MG63 (cell line): ENCODE results near the gene MGAT4C. TPM values are rescaled to one million over a fixed set of nuclear protein-coding genes. Genes with fewer than 3 reads are reported as not detected.
"Not testable (repeated sequence)": the region's sequence is repeated elsewhere in the genome, so short reads cannot be mapped to it uniquely, and the experiment has no call there.

Experiments
- DNase-seq: peaks from one replicate; pipeline ENCODE4 v3.0.0-alpha.2; 2020
- H3K27me3 ChIP-seq: fragments of 250-450 bp; sonication (Bioruptor Pico); 2 replicates; pipeline ENCODE4 v1.5.1; 2020; ENCODE audit warnings: mild to moderate bottlenecking, moderate library complexity
- H3K36me3 ChIP-seq: fragments of 250-450 bp; sonication (Bioruptor Pico); 2 replicates; pipeline ENCODE4 v1.5.1; 2020; ENCODE audit warnings: mild to moderate bottlenecking, moderate library complexity
- H3K4me3 ChIP-seq: fragments of 250-450 bp; sonication (Bioruptor Pico); 2 replicates; pipeline ENCODE4 v1.5.1; 2020; ENCODE audit warnings: mild to moderate bottlenecking, moderate library complexity
- H3K9me3 ChIP-seq: fragments of 250-450 bp; sonication (Bioruptor Pico); 2 replicates; pipeline ENCODE4 v1.5.1; 2020; ENCODE audit warnings: mild to moderate bottlenecking, moderate library complexity
- total RNA-seq: library from RNA; depleted of rRNA; stranded (reverse); fragments of >200 nt; shearing (Covaris generic); gene quantifications from 2 replicates; pipeline ENCODE4 v1.2.3, GENCODE V29; 2014; ENCODE audit warnings: low replicate concordance

MGAT4C gene
- total RNA-seq, 1 experiment from 2014 or later, result not detected

GRCh38 chr12:86170051-86170450 is 86.1 kb downstream of the MGAT4C start:
- Histone ChIP-seq H3K36me3 (no peaks in the 10 kb centered on the region), H3K4me3 (no peak overlapping the region), H3K27me3 (no peaks in the 10 kb centered on the region), H3K9me3 (no peaks in the 10 kb centered on the region)
- no peak for DNase-seq

DNA sequence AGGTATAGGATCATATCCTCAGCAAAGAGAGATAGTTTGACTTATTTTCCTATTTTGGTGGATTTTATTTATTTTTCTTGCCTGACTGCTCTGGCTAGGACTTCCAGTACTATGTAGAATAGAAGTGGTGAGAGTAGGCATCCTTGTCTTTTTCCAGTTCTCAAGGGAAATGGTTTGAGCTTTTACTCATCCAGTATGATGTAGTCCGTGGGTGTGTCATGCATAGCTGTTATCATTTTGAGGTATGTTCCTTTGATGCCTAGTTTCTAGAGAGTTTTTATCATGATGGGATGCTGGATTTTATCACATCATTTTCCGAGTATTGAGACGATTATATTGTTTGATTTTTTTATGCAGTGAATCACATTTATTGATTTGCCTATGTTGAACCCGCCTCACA is 97.2 kb downstream of the MGAT4C start:
- DNase-seq, result no peak
- Histone ChIP-seq H3K9me3 (no peaks in the 10 kb centered on the region), H3K27me3 (no peaks in the 10 kb centered on the region), H3K36me3 (no peaks in the 10 kb centered on the region), H3K4me3 (no peak overlapping the region)

GRCh38 chr12:86154620-86155019 is 101.6 kb downstream of the MGAT4C start:
- Histone ChIP-seq H3K27me3 (no peaks in the 10 kb centered on the region), H3K4me3 (no peak overlapping the region), H3K9me3 (no peaks in the 10 kb centered on the region), H3K36me3 (no peaks in the 10 kb centered on the region)
- no peak for DNase-seq

- H3K27me3 ChIP-seq, result no peaks in the 10 kb centered on the region
- DNase-seq, result no peak
- H3K4me3 ChIP-seq, result no peak overlapping the region
- H3K9me3 ChIP-seq, result no peaks in the 10 kb centered on the region
- H3K36me3 ChIP-seq, result no peaks in the 10 kb centered on the region
Measured at GRCh38 chr12:86148612-86149011, 107.6 kb downstream of the MGAT4C start.

DNA sequence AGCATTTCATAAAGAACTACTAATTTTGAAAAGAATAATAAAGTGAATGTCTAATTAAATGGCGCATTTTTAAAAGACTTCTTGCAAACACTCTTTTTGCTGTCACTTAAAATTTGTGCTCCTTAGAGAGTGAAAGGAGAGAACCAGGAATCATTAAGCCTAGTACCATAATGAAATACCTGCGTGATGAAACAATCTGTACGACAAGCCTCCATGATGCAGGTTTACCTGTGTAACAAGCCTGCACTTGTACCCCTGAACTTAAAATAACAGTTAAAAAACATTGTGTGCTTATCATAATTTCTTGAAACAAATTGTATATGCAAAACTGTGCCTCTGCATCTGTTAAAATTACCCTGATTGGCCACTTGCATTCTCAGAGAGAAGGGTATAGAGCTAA is 108.1 kb downstream of the MGAT4C start:
- no peaks in the 10 kb centered on the region for H3K9me3 ChIP-seq
- H3K4me3 ChIP-seq, result no peak overlapping the region
- no peaks in the 10 kb centered on the region for H3K36me3 ChIP-seq
- DNase-seq, result no peak
- H3K27me3 ChIP-seq, result no peaks in the 10 kb centered on the region

- H3K4me3 ChIP-seq, result no peak overlapping the region
- no peak for DNase-seq
- no peaks in the 10 kb centered on the region for H3K27me3 ChIP-seq
- no peaks in the 10 kb centered on the region for H3K9me3 ChIP-seq
- H3K36me3 ChIP-seq, result no peaks in the 10 kb centered on the region
Measured at GRCh38 chr12:86145156-86145555, 111.0 kb downstream of the MGAT4C start.

DNA sequence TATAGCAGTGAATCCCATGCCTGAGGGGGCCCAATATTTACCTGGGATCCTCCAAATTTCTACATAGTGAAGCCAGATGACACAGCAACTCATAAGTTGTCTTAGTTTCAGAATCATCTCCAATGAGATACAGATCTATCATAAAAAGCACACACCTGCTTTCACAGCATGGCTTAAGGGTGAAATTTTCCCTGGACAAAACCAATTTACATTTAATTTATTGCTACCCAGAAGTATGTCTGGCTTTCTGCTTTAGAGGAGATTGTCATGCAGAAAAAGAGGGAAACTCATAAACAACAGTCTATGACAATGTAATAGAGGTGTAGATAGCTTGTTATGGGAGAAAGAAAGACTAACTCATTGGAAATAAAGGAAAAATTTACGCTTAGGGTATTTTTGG is 113.0 kb downstream of the MGAT4C start:
- Histone ChIP-seq H3K4me3 (no peak overlapping the region), H3K27me3 (no peaks in the 10 kb centered on the region)

GRCh38 chr12:86139671-86140070 is 116.5 kb downstream of the MGAT4C start:
- no peaks in the 10 kb centered on the region for H3K9me3 ChIP-seq
- H3K36me3 ChIP-seq, result no peaks in the 10 kb centered on the region
- no peak overlapping the region for H3K4me3 ChIP-seq
- DNase-seq, result no peak
- no peaks in the 10 kb centered on the region for H3K27me3 ChIP-seq

More for the DNA sequence above, 113.0 kb downstream of the MGAT4C start:
- no peak for DNase-seq
- no peaks in the 10 kb centered on the region for H3K36me3 ChIP-seq
- no peaks in the 10 kb centered on the region for H3K9me3 ChIP-seq

GRCh38 chr12:86138770-86139169 is 117.4 kb downstream of the MGAT4C start:
- DNase-seq, result no peak
- Histone ChIP-seq H3K36me3 (no peaks in the 10 kb centered on the region), H3K4me3 (no peak overlapping the region), H3K27me3 (no peaks in the 10 kb centered on the region), H3K9me3 (no peaks in the 10 kb centered on the region)

GRCh38 chr12:86137936-86138335 is 118.3 kb downstream of the MGAT4C start:
- no peaks in the 10 kb centered on the region for H3K36me3 ChIP-seq
- H3K27me3 ChIP-seq, result no peaks in the 10 kb centered on the region
- H3K9me3 ChIP-seq, result no peaks in the 10 kb centered on the region
- no peak overlapping the region for H3K4me3 ChIP-seq
- DNase-seq, result peak; percentile 31

DNA sequence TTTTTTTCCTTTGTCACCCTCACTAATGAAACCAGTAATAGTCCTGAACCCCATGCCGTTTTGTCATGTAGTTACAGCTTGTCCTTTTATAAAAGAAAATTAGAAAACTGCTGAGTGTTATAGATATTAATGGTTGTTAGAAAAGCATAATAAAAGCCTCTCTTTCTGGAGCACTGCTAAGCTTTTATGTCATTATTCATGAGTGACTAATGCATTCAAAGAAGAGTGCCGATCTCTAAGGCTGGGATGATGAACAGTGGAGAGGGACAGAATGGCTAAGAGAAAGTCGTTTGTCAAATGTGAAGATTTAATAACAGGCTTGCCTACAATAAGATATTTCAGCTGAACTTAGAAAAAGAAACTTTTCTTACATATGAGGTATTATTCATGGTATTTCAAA is 121.6 kb downstream of the MGAT4C start:
- Histone ChIP-seq H3K9me3 (no peaks in the 10 kb centered on the region), H3K4me3 (no peak overlapping the region), H3K36me3 (no peaks in the 10 kb centered on the region), H3K27me3 (no peaks in the 10 kb centered on the region)
- no peak for DNase-seq

DNA sequence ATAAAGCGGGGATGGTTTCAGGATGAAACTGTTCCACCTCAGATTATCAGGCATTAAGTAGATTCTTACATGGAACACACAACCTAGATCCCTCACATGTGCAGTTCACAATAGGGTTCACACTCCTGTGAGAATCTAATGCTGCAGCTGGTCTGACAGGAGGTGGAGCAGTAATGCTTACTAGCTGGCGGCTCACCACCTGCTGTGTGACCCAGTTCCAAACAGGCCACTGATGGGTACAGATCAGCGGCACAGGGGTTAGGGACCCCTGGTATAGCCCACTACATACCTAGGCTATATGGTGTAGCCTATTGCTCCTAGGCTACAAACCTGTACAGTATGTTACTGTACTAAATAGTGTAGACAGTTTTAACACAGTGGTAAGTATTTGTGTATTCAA is 129.3 kb downstream of the MGAT4C start:
- not testable (repeated sequence) for H3K4me3 ChIP-seq, H3K36me3 ChIP-seq, H3K27me3 ChIP-seq, H3K9me3 ChIP-seq, DNase-seq

- no peak for DNase-seq
- H3K4me3 ChIP-seq, result no peak overlapping the region
Measured at GRCh38 chr12:86122846-86123468, 133.2 kb downstream of the MGAT4C start.

DNA sequence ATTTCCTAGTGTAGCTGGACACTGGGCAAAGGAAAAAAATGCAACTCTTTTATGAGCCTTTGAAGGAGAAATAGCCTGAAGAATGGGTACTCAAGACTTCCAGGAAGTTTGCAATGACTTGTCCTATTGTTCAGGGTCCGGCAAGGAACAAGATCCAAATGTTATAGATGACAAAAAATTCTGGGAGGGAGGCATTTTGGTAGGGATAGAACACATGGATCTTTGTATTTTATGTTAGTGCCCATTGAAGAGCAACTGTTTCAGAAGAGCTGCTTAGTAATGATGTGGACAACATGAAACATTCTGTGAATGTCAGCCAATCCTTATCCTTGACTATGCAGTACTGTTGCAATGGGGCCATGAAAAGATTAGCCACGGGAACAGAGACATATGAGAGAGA is 138.0 kb downstream of the MGAT4C start:
- Histone ChIP-seq H3K27me3 (no peaks in the 10 kb centered on the region), H3K4me3 (no peak overlapping the region), H3K36me3 (no peaks in the 10 kb centered on the region), H3K9me3 (no peaks in the 10 kb centered on the region)
- DNase-seq, result no peak

More at GRCh38 chr12:86122846-86123468, 133.2 kb downstream of the MGAT4C start:
- H3K36me3 ChIP-seq, result no peaks in the 10 kb centered on the region
- no peaks in the 10 kb centered on the region for H3K27me3 ChIP-seq
- H3K9me3 ChIP-seq, result no peaks in the 10 kb centered on the region

GRCh38 chr12:86117711-86118110 is 138.5 kb downstream of the MGAT4C start:
- no peak for DNase-seq
- no peak overlapping the region for H3K4me3 ChIP-seq
- H3K9me3 ChIP-seq, result no peaks in the 10 kb centered on the region
- H3K27me3 ChIP-seq, result no peaks in the 10 kb centered on the region
- no peaks in the 10 kb centered on the region for H3K36me3 ChIP-seq

DNA sequence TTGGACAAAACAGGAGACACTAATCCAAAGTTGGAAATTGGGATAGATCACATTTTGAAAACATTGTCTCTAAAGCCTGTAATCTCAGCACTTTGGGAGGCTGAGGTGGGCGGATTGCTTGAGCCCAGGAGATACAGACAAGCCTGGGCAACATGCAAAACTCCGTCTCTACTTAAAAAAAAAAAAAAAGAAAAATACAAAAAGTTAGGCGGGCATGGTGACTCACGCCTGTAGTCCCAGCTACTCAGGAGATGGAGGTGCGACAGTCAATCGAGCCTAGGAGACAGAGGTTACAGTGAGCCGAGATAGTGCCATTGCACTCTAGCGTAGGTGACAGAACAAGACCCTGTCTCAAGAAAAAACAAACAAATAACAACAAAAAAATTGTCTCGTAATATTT is 152.1 kb downstream of the MGAT4C start:
- Histone ChIP-seq H3K9me3 (no peaks in the 10 kb centered on the region), H3K27me3 (no peaks in the 10 kb centered on the region), H3K4me3 (no peak overlapping the region), H3K36me3 (no peaks in the 10 kb centered on the region)
- DNase-seq, result no peak

- Histone ChIP-seq H3K4me3 (no peak overlapping the region), H3K36me3 (no peaks in the 10 kb centered on the region), H3K27me3 (no peaks in the 10 kb centered on the region), H3K9me3 (no peaks in the 10 kb centered on the region)
- no peak for DNase-seq
Measured at GRCh38 chr12:86097161-86097560, 159.0 kb downstream of the MGAT4C start.

- no peak overlapping the region for H3K4me3 ChIP-seq
- H3K9me3 ChIP-seq, result no peaks in the 10 kb centered on the region
- H3K27me3 ChIP-seq, result no peaks in the 10 kb centered on the region
- no peak for DNase-seq
- H3K36me3 ChIP-seq, result no peaks in the 10 kb centered on the region
Measured at GRCh38 chr12:86091681-86092080, 164.5 kb downstream of the MGAT4C start.

DNA sequence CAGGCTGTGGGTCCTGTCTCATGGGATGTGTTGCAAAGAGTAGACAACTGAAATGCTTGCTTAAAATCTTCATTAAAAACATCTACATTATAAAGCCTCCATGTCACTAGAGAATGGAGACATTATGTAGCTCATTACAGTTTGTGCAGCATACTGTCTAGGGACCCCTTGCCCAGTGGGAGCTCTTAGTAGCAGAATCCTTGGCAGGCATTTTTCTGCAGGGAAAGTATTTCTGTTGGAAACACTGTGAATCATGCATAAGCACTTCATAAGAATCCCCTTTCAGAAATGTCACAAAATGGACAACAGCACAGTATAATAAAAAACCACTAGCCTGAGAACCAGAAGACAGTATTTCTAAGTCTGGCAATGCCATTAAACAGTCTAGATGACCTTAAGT is 174.3 kb downstream of the MGAT4C start:
- no peaks in the 10 kb centered on the region for H3K27me3 ChIP-seq
- no peak overlapping the region for H3K4me3 ChIP-seq
- no peaks in the 10 kb centered on the region for H3K36me3 ChIP-seq
- no peak for DNase-seq
- no peaks in the 10 kb centered on the region for H3K9me3 ChIP-seq
